Occipital lobe (tissue), 2 donors: ENCODE data around the gene NLGN4Y. TPM values are rescaled to one million over a fixed set of nuclear protein-coding genes. Genes with fewer than 3 reads are reported as not detected.
A peak's percentile ranks its signal among the peaks of the same experiment; 100 is the strongest.

Experiments used
- DNase-seq: peaks from one replicate; lab custom pipeline; 2025; lab: John Stamatoyannopoulos, UW
- total RNA-seq: library from RNA; depleted of rRNA; stranded (reverse); fragments of >200 nt; gene quantifications from one replicate; pipeline ENCODE4 v1.2.3, GENCODE V29; 2014

Gene NLGN4Y
- total RNA-seq, result 0.16 TPM

GRCh38 chrY:14524272-14525231 is at the start of gene NLGN4Y:
TSS of gene NLGN4Y (plus strand) at chrY:14524529. CDS start at chrY:14622120, 97,591 bp downstream.
- peak; percentile 30 for DNase-seq

GRCh38 chrY:14485935-14486334 is 38.4 kb upstream of the NLGN4Y start:
- DNase-seq, result no peak

- no peak for DNase-seq
These were observed 34.1 kb upstream of the NLGN4Y start for GRCh38 chrY:14490226-14490625.

GRCh38 chrY:14498071-14498470 is 26.3 kb upstream of the NLGN4Y start:
- DNase-seq, result no peak

- no peak for DNase-seq
These were observed 19.7 kb upstream of the NLGN4Y start for GRCh38 chrY:14504592-14504991.

- DNase-seq, result peak; percentile 35
These were observed 1.9 kb upstream of the NLGN4Y start for GRCh38 chrY:14522379-14522950.

- peak; percentile 4 for DNase-seq
These were observed 648 bp upstream of the NLGN4Y start for GRCh38 chrY:14523491-14524271.

- DNase-seq, result no peak
These were observed 986 bp downstream of the NLGN4Y start for GRCh38 chrY:14525315-14525714.

- no peak for DNase-seq
These were observed 4.0 kb downstream of the NLGN4Y start for GRCh38 chrY:14528361-14528760.

GRCh38 chrY:14536703-14537102 is 12.4 kb downstream of the NLGN4Y start:
- no peak for DNase-seq

GRCh38 chrY:14543506-14543905 is 19.2 kb downstream of the NLGN4Y start:
- DNase-seq, result no peak

- no peak for DNase-seq
These were observed 57.0 kb downstream of the NLGN4Y start for GRCh38 chrY:14581294-14581693.

- peak; percentile 0 for DNase-seq
These were observed 62.4 kb downstream of the NLGN4Y start for GRCh38 chrY:14586725-14587124.

- DNase-seq, result no peak
These were observed 77.0 kb downstream of the NLGN4Y start for GRCh38 chrY:14601372-14601771.

- DNase-seq, result no peak
These were observed 93.3 kb downstream of the NLGN4Y start for GRCh38 chrY:14617625-14618024.

- no peak for DNase-seq
These were observed 94.2 kb downstream of the NLGN4Y start for GRCh38 chrY:14618513-14618912.

GRCh38 chrY:14628208-14628607 is 103.9 kb downstream of the NLGN4Y start:
- DNase-seq, result no peak

- no peak for DNase-seq
These were observed 107.3 kb downstream of the NLGN4Y start for GRCh38 chrY:14631676-14632075.

GRCh38 chrY:14633718-14634117 is 109.4 kb downstream of the NLGN4Y start:
- DNase-seq, result no peak

GRCh38 chrY:14634954-14635353 is 110.6 kb downstream of the NLGN4Y start:
- DNase-seq, result no peak

- no peak for DNase-seq
These were observed 113.2 kb downstream of the NLGN4Y start for GRCh38 chrY:14637551-14637950.

GRCh38 chrY:14641853-14642252 is 117.5 kb downstream of the NLGN4Y start:
- DNase-seq, result no peak
